Smooth muscle cell of the umbilical artery (primary cell): ENCODE results near the gene PPP4R3B. TPM values are rescaled to one million over a fixed set of nuclear protein-coding genes. Genes with fewer than 3 reads are reported as not detected.

ENCODE experiments used
- total RNA-seq: library from RNA; depleted of rRNA; stranded (reverse); fragments of >200 nt; gene quantifications from 2 replicates; pipeline ENCODE4 v1.2.3, GENCODE V29; 2014

PPP4R3B gene
- total RNA-seq = 39.2 and 48.5 TPM in 2 replicates

DNA sequence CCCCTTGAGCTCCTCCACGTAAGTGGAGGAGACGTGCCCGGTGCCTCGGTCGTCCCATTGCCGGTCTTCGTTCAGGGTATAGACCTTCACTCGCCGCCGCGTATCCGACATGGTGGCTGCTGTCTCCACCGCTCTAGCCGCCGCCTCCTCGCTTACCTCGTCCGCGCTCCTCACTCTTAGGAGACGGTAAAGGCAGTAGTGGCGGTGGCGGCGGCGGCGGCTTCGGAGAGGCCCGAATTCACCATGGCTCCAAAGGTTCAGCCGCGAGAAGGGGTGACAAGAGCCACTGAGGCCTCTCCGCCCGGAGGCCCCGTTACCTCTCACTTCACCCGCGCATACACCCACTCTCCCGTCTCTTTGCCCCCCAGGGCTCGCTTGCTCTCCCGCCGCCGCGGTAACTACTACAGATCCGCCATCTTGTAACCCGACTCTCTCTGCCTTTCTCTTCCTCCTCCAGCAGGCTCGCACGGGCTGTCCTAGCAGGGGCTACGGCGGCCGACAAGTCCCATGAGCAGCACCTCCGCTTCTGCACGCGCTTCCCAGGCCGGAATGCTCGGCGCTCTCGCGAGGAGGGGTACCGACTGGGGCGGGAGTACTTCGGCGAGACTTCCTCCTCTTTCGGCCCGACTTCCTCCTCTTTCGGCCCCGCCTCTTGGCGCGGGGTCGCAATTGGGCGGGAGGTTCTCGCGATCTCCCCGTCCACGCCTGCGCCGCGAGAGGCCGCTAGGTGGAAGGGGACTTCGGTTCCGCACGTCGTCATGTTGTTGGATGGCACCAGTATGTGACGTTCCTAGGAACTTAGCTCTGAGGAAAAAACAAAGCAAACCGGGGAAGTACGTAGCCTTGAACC lies at the start of gene PPP4R3B:
TSS of gene PPP4R3B (minus strand) at position 448 of the 850 bp plus-strand sequence. CDS start at position 111, 337 bp downstream.

Other genes with a start within 250 kb of the PPP4R3B start
- 35.9 and 68.0 TPM in 2 replicates for gene CCDC88A, start 197.8 kb downstream of the PPP4R3B start, total RNA-seq
- gene CFAP36, start 97.9 kb downstream of the PPP4R3B start, total RNA-seq = 20.9 and 30.6 TPM in 2 replicates
- 22.9 and 28.3 TPM in 2 replicates for gene PNPT1, start 76.2 kb upstream of the PPP4R3B start, total RNA-seq